Stromal cell of bone marrow (primary cell): ENCODE results near the gene FST.

Experiments
- DNase-seq: peaks from one replicate; pipeline ENCODE4 v3.0.0-alpha.2; 2012; ENCODE audit warnings: low read depth

FST gene, protein sequence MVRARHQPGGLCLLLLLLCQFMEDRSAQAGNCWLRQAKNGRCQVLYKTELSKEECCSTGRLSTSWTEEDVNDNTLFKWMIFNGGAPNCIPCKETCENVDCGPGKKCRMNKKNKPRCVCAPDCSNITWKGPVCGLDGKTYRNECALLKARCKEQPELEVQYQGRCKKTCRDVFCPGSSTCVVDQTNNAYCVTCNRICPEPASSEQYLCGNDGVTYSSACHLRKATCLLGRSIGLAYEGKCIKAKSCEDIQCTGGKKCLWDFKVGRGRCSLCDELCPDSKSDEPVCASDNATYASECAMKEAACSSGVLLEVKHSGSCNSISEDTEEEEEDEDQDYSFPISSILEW

DNA sequence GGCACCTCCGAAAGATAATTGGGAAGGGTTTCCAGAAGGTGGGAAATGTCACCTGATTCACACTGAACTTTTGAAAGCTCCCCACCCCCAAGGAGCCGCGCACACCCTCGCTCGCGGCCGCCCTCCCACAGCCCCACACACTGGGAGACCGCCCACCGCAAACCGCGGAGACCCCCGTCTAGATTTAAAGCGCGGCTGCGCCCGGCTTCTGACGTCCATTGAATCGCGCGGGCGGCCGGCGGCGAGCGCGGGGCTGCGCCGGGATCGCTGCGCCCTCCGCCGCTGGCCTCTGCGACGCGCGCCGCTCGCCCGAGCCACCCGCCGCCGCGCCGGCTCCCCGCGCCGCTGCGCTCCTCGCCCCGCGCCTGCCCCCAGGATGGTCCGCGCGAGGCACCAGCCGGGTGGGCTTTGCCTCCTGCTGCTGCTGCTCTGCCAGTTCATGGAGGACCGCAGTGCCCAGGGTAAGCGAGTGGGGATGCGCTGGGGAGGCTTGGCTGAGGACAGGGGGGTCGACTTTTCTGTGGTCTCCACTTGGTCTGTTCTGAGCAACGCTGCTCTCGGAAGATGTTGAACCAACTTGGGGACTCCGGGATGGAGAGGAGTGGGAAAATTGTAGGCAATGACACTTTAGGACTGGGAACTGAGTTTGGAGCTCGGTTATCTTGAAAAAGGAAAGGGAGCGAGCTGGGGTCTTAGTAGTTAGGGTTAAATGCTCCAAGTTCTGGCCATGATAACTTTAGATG lies at the start of gene FST:
Gene FST, plus strand, starts transcription at position 214 of the 743 bp plus-strand sequence. Its CDS starts 163 bp downstream, at position 377.
- peak; percentile 19 for DNase-seq

DNA sequence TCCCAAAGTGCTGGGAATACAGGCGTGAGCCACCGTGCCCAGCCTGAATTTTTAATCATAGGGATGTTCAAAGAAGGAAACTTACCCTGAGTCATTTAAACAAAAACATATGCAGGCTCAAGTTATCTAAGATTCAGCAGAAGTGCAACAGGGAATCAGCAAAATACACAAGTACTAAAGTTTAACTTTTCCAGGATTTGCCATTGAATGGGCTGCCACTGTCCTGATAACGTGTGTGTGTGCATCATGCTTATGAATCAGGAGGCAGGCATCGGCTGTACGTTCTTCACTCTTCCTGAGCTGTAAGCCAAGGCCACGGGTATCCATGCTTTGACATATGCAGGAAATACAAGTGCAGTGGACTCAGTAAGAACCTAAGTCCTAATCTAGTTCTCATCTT lies 48.8 kb upstream of the FST start:
- DNase-seq = no peak

DNA sequence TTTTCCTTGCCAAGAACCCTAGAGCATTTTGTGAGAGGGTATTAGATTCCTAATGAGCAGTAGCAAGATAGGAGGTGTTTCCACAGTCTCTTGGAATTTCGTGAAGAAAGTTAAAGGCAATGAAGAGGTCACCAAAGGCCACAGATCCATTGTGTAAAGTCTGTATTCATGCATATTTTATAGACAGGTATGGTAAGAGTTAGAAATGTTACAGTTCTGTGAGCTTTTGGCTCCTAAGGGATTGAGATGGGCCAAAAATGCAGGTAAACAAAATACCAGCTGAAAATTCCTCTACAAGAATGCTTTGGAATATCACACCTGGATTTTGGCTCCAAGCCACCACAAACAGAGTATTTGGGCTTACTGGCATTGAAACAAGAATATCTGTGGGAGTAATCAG lies 47.4 kb upstream of the FST start:
- DNase-seq = no peak

DNA sequence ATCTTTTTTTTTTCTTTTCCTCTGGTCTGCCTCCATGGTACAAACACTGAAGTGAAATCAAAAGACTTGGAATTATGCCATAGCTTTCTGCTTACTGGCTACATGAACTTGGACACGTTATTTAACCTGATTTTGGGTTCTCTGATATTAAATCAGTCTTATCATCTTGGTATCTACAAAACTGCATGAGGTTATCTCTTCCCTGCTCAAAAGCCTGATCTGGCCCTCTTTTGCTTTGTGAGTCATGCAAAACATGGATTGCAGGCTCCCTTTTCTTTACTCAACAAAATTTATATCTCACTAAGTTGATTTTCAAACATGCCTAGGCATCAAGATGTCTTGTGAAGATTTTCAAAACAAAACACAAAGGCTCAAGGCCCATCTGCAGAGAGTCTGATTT lies 45.9 kb upstream of the FST start:
- no peak for DNase-seq

DNA sequence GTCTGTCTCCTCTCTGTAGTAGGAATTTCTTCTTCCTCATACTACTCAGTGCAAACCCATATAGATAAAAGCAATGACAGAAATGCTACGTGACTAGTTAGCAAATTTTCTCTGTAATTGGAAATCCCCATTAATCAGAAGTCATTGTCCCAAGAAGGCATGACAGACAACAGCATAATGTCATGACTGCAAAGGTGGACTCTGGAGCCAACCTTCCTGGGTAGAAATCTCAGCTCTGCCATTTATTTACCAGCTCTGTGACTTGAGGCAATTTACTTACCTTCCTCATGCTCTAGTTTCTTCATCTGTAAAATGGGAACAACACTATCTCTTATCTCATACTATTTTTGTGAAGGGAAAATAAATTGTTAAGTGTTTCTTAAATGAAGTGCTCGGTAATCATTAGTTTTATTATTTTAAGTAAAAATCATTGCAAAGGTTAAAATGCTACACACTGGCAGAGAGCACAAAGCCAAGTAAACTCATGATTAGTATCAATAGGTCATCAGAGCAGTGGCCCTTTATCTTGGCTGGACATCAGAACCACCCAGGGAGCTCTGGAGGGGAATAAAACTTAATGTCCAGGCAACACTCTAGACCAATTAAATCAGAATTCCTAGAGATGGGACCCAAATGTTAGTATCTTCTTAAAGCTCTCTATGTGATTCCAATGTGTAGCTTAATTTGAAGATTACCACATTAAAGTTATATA lies 43.8 kb upstream of the FST start:
- DNase-seq = no peak

DNA sequence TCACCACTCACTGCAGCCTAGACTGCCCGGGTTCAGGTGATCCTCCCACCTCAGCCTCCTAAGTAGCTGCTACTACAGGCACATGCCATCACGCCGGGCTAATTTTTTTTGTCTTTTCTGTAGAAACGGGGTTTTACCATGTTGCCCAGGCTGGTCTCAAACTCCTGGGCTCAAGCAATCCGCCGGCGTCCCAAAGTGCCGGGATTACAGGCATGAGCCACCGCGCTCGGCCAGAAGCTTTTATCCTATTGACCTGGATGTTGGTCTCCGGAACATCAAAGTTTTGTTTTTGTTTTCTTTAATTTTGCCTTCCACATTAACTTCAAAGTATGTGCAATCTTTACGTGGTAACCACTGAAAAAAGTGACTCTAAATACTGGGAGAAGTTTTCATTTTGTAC lies 42.4 kb upstream of the FST start:
- no peak for DNase-seq

DNA sequence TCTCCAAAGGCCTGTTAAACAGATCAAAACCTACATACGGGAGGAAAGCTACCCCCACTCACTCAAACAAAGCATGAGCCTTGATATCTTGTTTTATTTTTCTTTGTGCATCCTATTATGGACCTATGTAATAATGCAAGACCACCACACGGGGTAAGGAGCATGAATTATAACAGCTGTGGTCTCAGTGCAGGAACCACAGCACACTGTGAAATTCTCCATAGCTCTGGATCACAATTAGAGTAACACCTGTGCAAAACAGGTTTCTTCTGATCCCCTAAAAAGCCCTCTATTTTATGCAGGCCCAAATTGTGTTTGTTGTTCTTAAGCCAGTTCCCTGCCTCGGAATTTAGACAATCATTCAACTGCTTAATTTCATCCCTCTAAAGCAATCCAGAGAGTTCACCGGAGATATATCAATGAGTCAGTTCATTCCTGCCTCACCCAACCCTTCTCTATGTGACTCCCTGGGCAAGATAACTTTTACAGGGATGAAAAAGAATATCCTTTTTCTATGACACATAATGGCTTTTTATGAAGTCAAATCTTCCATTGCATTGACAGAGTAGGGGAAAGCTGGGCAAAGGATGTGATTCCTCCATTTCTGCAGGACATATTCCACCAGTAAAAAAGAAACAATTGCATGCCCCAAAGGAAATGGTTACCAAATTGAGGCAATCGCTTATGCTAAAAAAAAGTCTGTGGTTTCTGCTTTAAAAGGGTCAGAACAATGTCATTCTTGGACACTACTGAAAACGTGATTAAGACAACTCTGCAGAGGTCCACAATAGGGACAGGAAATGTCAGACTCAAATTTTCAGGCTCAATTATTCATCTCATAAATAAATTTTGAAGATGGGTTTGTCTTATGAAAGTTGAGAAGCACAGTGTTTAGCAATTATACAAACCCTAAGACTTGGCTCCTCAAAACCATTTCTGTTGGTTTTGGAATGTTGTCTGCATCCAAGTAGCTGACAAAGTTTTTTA lies 41.6 kb upstream of the FST start:
- DNase-seq = peak; percentile 67

DNA sequence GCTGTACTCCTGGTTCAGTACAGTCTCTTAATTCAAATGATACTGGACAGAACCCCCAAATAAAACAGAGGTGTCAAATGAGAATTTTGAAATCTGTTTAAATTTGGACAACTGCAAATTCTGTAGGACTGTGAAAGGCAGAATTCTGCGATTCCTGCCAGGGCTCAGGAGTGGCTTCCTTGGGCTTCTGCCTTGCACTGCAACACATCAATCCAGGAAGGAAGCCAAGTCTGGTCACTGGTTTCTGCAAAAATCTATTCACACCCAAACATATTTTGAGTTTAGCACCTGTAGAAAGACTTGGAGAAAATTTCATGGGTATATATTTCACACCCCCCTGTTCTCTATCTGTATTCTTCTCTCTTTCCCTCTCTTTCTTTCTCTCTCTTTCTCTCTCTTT lies 37.5 kb upstream of the FST start:
- no peak for DNase-seq

DNA sequence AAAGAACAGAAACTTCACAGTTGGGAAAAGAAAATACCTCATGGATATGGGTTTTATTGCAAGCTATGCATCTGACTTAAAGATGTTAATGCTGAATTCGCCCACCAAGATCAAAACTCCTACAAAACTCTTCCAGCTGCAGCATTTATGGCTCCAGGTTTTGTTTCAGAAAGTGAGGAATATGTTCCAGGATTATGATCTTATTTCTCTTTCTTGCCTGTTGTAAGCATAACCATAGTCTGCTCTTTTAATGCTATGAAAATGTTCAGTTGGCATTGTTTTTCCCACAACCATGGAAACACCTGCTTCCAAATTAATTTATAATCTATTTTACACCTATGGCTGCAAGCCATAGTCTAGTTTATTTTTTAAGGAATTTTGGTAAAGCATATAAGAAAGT lies 34.9 kb upstream of the FST start:
- DNase-seq = no peak

DNA sequence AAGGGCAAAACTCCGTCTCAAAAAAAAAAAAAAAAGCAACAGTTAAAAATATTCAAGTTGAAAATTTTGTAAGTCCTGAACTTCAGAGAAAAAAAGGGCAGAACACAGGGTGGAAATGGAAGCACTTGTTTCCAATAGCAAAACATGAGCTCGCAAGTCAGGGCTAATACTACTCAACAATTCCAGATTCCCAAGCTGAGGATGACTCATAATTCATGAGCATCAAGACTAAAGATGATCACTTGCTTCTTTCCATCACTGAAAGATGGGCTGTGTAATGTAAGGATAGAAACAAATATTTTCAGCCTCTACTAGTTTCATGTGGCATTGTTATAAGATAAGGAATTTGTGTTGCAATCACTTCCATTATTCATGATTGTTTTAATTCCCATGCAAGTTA lies 33.5 kb upstream of the FST start:
- DNase-seq = no peak

DNA sequence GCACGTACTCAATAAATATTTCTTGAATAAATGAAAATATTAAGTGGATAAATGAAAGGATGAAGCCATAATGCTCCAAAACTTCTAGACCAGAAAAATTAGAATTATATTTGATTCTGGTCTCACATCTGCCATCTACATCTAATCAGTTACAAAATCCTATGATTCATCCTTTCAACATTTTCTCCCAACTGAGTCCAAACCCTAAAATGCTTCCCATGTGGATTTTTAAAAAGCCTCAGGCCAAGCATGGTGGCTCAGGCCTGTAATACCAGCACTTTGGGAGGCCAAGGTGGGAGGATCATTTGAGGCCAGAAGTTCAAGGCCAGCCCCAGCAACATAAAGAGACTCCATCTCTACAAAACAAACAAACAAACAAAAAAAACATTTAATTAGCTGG lies 31.6 kb upstream of the FST start:
- DNase-seq = no peak

DNA sequence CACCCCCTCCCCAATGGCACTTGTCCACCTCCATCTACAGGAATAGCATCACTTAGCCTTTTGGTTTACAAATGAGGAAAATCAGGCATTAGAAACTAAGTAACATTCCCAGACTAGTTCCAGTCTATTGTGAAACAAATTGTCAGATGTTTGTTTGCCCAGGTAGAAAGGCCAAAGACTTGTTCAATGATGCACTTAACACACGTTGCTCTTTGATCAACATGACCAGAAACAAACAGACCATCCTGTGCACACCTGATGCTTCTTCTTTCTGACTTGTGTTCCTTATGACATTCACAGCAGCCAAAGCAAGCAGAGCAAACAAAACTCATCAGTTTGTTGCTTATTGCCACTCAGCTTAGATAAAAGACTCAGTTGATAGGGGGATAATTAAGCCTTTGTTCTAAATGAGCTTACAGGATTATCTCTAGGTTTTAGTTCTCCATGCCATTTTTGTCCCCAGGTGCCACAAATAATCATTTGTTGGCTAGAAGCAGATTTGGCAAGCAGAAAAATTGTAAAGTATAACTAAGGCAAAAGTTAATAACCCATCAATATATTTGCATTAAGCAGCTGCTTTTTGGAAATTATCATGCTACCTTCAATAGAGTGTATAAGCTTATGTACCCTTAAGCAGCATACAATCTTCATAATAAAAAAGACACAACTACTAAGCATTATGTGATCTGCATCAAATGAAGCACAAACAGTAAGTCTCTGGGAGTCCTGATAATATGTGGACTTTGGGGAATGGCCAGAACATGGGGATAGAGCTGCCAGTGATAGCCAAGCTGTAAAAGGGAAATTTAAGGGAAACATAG lies 26.3 kb upstream of the FST start:
- no peak for DNase-seq

DNA sequence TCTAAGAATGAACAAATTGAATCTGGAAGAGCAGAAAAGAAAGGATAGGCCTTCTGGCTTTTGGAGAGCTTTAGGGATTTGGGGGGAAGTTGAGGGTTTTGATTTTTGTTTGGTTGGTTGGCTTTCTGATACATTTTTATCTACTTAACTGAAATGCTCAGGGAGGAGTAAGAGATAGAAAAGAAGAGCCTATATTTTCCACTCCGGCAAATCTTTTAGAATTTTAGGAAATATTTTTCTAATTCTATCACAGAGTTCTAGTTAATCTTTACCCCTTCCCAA lies 25.8 kb upstream of the FST start:
- no peak for DNase-seq

DNA sequence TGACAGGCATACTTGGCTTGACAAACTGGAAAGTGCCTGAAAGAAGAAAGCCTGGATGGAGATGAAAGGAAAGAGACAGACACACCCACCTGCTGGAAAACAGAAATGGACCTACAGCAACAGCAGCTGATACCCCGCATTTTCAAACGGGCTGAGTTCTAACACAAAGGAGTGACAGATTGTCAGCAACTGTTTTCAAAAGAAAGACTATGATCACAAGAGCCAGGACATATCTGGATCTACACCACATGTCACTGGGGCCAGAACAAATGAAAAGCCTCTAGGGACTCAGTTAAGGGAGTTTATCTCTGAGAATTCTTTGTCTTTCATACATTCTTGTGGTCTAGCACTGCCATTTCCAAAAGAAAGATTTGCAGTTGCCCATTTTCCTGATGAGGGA lies 24.1 kb upstream of the FST start:
- no peak for DNase-seq

DNA sequence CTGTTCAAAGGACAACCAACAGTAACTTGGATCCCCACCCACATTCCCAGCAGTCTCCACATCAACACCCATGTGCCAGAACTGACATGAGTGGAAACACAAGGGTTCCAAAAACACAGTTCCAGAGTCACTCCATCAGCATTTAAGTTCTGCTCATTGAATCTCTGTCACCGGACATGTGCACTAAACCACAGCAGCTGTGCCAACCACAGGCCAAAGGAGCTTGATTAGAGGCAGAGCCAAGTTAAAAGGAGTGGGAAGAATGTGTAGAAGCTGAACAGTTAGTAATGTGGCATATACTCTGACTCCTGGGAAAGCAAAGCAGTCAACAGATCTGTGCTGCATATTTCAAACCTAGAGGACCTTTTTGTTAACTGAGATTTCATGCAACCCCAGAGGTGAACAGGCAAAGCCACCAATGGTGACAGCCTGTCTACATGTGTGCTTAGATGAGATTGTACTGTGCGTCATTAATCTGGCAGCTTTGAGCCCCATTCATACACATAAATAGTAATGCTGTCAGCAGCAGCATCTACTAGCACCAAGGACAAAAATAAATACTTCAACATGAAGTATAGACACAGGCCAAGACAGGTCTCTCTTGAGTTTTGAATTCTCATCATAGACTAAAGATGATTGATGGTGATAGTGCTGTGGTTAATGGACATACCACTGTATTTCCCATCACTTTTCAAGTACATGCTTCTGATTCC lies 16.4 kb upstream of the FST start:
- no peak for DNase-seq

DNA sequence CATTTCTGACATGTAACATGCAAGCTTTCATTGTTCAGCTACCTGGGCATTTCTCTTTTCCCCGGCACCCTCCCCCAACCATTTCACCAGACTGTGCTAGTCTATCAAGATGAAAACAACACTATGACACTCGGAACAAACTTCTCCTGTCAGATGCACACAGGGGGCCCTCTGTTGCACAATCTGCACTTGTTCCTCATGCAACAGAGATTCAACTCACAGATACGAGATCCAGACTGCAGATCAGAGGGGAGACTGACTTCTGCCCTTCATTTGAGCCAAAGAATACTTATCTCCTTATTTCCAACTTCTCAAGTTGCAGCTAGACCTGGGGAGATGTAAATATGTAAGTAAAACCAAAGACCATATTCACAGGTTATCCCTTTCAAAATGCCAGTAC lies 15.7 kb upstream of the FST start:
- DNase-seq = no peak

DNA sequence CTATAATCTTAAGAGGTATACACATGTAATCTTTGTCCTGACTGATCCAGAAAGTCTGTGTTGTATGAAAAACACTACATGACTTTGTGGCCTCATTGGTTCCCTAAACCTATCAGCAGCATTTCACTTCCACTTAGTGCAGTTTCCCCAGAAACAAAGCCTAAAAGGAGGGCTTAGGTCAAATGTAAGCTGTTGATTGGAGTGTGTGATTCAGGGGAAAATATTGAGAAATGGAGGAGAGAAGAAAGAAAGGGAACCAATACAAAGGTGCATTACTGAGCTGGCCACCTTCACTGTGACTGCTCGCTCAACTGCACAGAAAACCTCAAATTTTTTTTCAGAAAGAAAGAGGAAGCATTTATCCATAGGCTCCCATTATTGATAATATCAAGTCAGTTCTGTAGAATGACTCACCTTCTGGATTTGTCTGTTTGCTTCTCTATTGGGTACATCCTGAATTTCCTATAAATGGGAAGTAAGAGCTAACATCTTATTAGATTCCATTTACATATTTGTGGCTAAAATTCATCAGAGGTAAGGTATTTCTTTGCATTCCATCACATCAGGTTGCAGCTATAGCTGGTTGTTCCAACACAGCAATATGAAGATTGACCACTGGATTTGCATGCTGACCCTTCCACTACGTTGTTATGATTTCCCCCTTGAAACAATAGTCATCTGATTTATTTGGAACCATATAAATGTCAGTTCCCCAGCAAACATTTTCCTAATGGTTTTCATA lies 10.3 kb upstream of the FST start:
- DNase-seq = no peak

DNA sequence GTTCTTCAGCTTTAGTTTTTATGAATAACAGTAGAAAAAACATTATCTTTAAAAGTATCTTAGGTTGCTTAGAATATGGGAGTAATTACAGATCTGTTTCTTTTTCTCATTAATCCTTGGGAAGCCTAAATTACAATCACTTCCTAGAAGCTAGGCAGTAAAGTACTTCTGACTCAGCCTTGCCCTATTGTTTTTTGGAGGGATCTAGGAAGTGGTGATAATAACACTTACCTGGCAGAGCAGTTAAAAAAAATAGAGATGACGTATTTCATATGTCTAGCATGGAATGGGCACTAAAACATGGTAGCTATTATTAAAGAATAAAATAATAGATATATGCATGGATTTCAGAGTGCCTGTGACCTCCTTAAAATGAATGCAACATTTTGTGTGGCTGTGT lies 8.2 kb upstream of the FST start:
- DNase-seq = no peak

DNA sequence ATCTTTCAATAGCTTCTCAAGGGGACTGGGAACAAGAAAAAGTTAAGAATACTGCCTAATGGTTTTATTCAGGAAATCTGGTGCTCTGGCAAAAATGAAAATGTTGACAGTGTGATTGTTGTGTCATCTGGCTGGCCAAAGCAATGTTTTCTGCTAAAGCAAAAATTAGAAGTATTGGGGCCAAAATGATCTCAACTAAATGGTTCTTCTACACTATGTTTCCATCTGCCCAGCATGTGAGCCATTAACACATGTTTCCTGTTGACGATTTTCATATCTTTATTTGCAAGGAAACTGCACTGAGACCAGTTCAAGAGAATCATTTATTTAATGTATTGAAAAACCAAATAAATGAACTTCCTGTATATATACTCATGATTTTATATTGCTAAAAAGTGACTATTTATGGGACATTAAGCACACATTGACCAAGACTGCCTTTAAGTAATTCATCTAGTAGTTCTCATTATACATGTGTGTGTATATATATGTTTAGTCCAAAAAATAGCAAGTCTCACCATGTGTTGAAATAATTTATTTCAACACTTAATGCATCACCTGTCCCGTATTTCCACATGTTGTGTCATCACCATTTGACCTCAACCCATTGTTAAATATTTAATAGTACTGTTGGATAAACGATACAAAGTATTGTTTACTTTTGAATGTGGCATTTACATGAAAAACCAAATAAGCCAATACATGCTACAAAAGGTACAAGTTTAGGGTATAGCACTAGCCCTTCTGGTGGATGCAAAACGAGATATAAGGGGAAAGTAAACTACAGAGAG lies 7.5 kb upstream of the FST start:
- DNase-seq = no peak
